ENCODE measurements around the gene LMO2.
A peak's percentile ranks its signal among the peaks of the same experiment; 100 is the strongest.

The LMO2 gene

GRCh38 chr11:33891714-33892327, at the start of gene LMO2:
LMO2 (minus strand) TSS chr11:33892076; CDS start chr11:33869716, 22,360 bp downstream.
- no peak for DNase-seq

GRCh38 chr11:33940538-33940815, 48.6 kb upstream of the LMO2 start:
- no peaks in the 10 kb centered on the region for H3K36me3 Mint-ChIP-seq (ENCODE audit: low read depth)
- DNase-seq: no peak
- H3K4me1 Mint-ChIP-seq: peaks cover 42% of the 10 kb centered on the region
- no peak overlapping the region for H3K4me3 Mint-ChIP-seq
- peaks cover 7% of the 10 kb centered on the region for H3K27me3 Mint-ChIP-seq (ENCODE audit: low read depth, poor library complexity)
- no peaks in the 10 kb centered on the region for H3K9me3 Mint-ChIP-seq
- no peak overlapping the region for H3K27ac Mint-ChIP-seq
- no peak for TF ChIP-seq CTCF (IDR thresholded peaks at IDR 0.05)

More at GRCh38 chr11:33891714-33892327, at the start of gene LMO2:
- H3K4me1 Mint-ChIP-seq: peaks cover 56% of the 10 kb centered on the region
- H3K4me3 Mint-ChIP-seq: no peak within 1 kb of the TSS
- no peaks in the 10 kb centered on the region for H3K9me3 Mint-ChIP-seq
- H3K36me3 Mint-ChIP-seq (ENCODE audit: low read depth): no peaks in the 10 kb centered on the region
- H3K27ac Mint-ChIP-seq: no peak within 1 kb of the TSS
- peaks cover 2% of the 10 kb centered on the region for H3K27me3 Mint-ChIP-seq (ENCODE audit: low read depth, poor library complexity)
- no peak for TF ChIP-seq CTCF (IDR thresholded peaks at IDR 0.05)

GRCh38 chr11:33936725-33937604, 45.1 kb upstream of the LMO2 start:
- DNase-seq: no peak
- Mint-ChIP-seq H3K27me3 (ENCODE audit: low read depth, poor library complexity) (peaks cover 13% of the 10 kb centered on the region), H3K9me3 (peaks cover 4% of the 10 kb centered on the region), H3K36me3 (ENCODE audit: low read depth) (no peaks in the 10 kb centered on the region), H3K4me1 (peaks cover 44% of the 10 kb centered on the region), H3K4me3 (no peak overlapping the region), H3K27ac (peak overlapping the region; percentile 20)
- TF ChIP-seq CTCF (IDR thresholded peaks at IDR 0.05): no peak

GRCh38 chr11:33935461-33936456, 43.9 kb upstream of the LMO2 start:
- TF ChIP-seq CTCF (IDR thresholded peaks at IDR 0.05): no peak
- DNase-seq: peak; percentile 18
- Mint-ChIP-seq H3K27me3 (ENCODE audit: low read depth, poor library complexity) (peaks cover 14% of the 10 kb centered on the region), H3K4me3 (no peak overlapping the region), H3K27ac (no peak overlapping the region), H3K36me3 (ENCODE audit: low read depth) (no peaks in the 10 kb centered on the region), H3K4me1 (peaks cover 43% of the 10 kb centered on the region), H3K9me3 (peaks cover 7% of the 10 kb centered on the region)

- no peaks in the 10 kb centered on the region for H3K36me3 Mint-ChIP-seq (ENCODE audit: low read depth)
- no peak for TF ChIP-seq CTCF (IDR thresholded peaks at IDR 0.05)
- H3K27me3 Mint-ChIP-seq (ENCODE audit: low read depth, poor library complexity): peaks cover 14% of the 10 kb centered on the region
- DNase-seq: no peak
- H3K4me3 Mint-ChIP-seq: no peak overlapping the region
- H3K4me1 Mint-ChIP-seq: peaks cover 48% of the 10 kb centered on the region
- no peak overlapping the region for H3K27ac Mint-ChIP-seq
- peaks cover 7% of the 10 kb centered on the region for H3K9me3 Mint-ChIP-seq
Observed at GRCh38 chr11:33935005-33935404, 43.1 kb upstream of the LMO2 start.
